H1 (cell line): ENCODE data around the gene HM13. TPM values are rescaled to one million over a fixed set of nuclear protein-coding genes. Genes with fewer than 3 reads are reported as not detected.

Source experiments
- CTCF ChIA-PET: fragments of 300-600 bp; sonication (Branson Sonifier 250); formaldehyde crosslinking; loops from one replicate; lab custom pipeline; 2021; ENCODE audit not compliant: partially characterized antibody; lab: Charles Lee
- POLR2A ChIA-PET: fragments of 300-600 bp; sonication (Branson Sonifier 250); formaldehyde crosslinking; loops from one replicate; lab custom pipeline; 2021; ENCODE audit warnings: inconsistent platforms; ENCODE audit not compliant: partially characterized antibody; lab: Charles Lee
- DNase-seq, 2 experiments: peaks; one replicate each; pipeline versions ENCODE4 v3.0.0 to v3.0.0-alpha.2; 2010 to 2022; ENCODE audit warnings: low spot score in 2 of 2, low read depth in 1 of 2, mixed read lengths in 1 of 2
- FAIRE-seq: peaks from 2 replicates; lab custom pipeline; 2011; peaks lifted over from hg19 to GRCh38; lab: Jason Lieb, UNC
- H2AFZ ChIP-seq: 2 replicates; pipeline ENCODE4 v1.8.1; 2012; ENCODE audit warnings: low read length, inconsistent platforms
- H2AK5ac ChIP-seq: 2 replicates; pipeline ENCODE4 v1.6.1; 2013; ENCODE audit warnings: low read depth, low read length
- H2BK120ac ChIP-seq: replicated peaks from 2 replicates; pipeline ENCODE3; 2013; ENCODE audit warnings: low read depth, low read length, inconsistent platforms
- H2BK12ac ChIP-seq: 2 replicates; pipeline ENCODE4 v1.6.1; 2013; ENCODE audit warnings: low read depth, low read length
- H2BK15ac ChIP-seq: 2 replicates; pipeline ENCODE4 v1.6.1; 2013; ENCODE audit warnings: low read length
- H2BK20ac ChIP-seq: 2 replicates; pipeline ENCODE4 v1.6.1; 2013; ENCODE audit warnings: low read length
- H2BK5ac ChIP-seq: 2 replicates; pipeline ENCODE4 v1.6.1; 2013; ENCODE audit warnings: low read depth, low read length
- H3K14ac ChIP-seq: 2 replicates; pipeline ENCODE4 v1.6.1; 2013; ENCODE audit warnings: inconsistent platforms; ENCODE audit not compliant: insufficient read length
- H3K18ac ChIP-seq: 2 replicates; pipeline ENCODE4 v1.6.1; 2013; ENCODE audit warnings: low read length; ENCODE audit errors: extremely low read depth
- H3K23ac ChIP-seq: 2 replicates; pipeline ENCODE4 v1.6.1; 2013; ENCODE audit warnings: inconsistent platforms; ENCODE audit not compliant: insufficient read length
- H3K23me2 ChIP-seq: 2 replicates; pipeline ENCODE4 v1.6.1; 2013; ENCODE audit warnings: low read depth, low read length
- H3K27ac ChIP-seq: 2 replicates; pipeline ENCODE4 v1.6.1; 2011; ENCODE audit warnings: low read depth, low read length, inconsistent platforms
- H3K27me3 ChIP-seq, 4 experiments: replicated peaks in 1 of 4; 1 replicate in 1 of 4; 2 replicates in 3 of 4; pipeline versions ENCODE4 v1.6.1 to v1.8.1; 2011 to 2013; ENCODE audit warnings: low read length in 3 of 4, mild to moderate bottlenecking in 3 of 4, inconsistent platforms in 2 of 4, mixed read lengths in 2 of 4, moderate library complexity in 1 of 4; ENCODE audit not compliant: control insufficient read depth in 3 of 4, insufficient read depth in 3 of 4; ENCODE audit errors: extremely low read depth in 1 of 4
- H3K36me3 ChIP-seq, 4 experiments: 2 replicates each; pipeline versions ENCODE4 v1.6.1 to v1.8.1; 2011 to 2013; ENCODE audit warnings: mild to moderate bottlenecking in 4 of 4, low read length in 3 of 4, moderate library complexity in 2 of 4, control low read depth in 1 of 4, inconsistent platforms in 1 of 4; ENCODE audit not compliant: insufficient read depth in 4 of 4, control insufficient read depth in 2 of 4
- H3K4ac ChIP-seq: replicated peaks from 2 replicates; pipeline ENCODE3; 2013; ENCODE audit warnings: low read length, low read depth, mixed read lengths, inconsistent platforms; ENCODE audit not compliant: insufficient read length
- H3K4me1 ChIP-seq, 4 experiments: replicated peaks in 1 of 4; 1 replicate in 1 of 4; 2 replicates in 3 of 4; pipeline versions ENCODE4 v1.6.1 to v1.8.1; 2011 to 2013; ENCODE audit warnings: low read length in 3 of 4, inconsistent platforms in 2 of 4, mixed read lengths in 1 of 4; ENCODE audit not compliant: insufficient read depth in 4 of 4, control insufficient read depth in 3 of 4
- H3K4me2 ChIP-seq, 2 experiments: 2 replicates each; pipeline versions ENCODE4 v1.6.1 to v1.8.1; 2011 to 2013; ENCODE audit warnings: low read depth in 2 of 2, low read length in 2 of 2, control low read depth in 1 of 2, inconsistent platforms in 1 of 2, mild to moderate bottlenecking in 1 of 2; ENCODE audit not compliant: insufficient read depth in 1 of 2
- H3K4me3 ChIP-seq, 4 experiments: fragments of 200-600, 300-600 bp in 1 of 4; sonication (generic), shearing (Covaris generic), sonication (Bioruptor Twin) in 1 of 4; 2 replicates each; pipeline versions ENCODE4 v1.5.1 to v1.8.1; 2011 to 2016; ENCODE audit warnings: low read length in 4 of 4, low read depth in 3 of 4, control low read depth in 2 of 4, inconsistent platforms in 2 of 4, mild to moderate bottlenecking in 2 of 4, mixed read lengths in 1 of 4, moderate library complexity in 1 of 4; ENCODE audit not compliant: insufficient read depth in 2 of 4; ENCODE audit errors: extremely low read depth in 1 of 4
- H3K56ac ChIP-seq: replicated peaks from 2 replicates; pipeline ENCODE3; 2013; ENCODE audit warnings: low read depth, mild to moderate bottlenecking, mixed read lengths, low read length, inconsistent platforms; ENCODE audit not compliant: insufficient read length
- H3K79me1 ChIP-seq: 2 replicates; pipeline ENCODE4 v1.6.1; 2013; ENCODE audit warnings: low read depth, low read length, control low read depth
- H3K79me2 ChIP-seq, 2 experiments: 2 replicates each; pipeline versions ENCODE4 v1.6.1 to v1.8.1; 2012 to 2013; ENCODE audit warnings: low read length in 2 of 2, mild to moderate bottlenecking in 2 of 2, inconsistent platforms in 1 of 2; ENCODE audit not compliant: insufficient read depth in 2 of 2, control insufficient read depth in 1 of 2
- H3K9ac ChIP-seq, 4 experiments: replicated peaks in 1 of 4; 1 replicate in 1 of 4; 2 replicates in 3 of 4; pipeline versions ENCODE4 v1.6.1 to v1.8.1; 2011 to 2013; ENCODE audit warnings: low read depth in 3 of 4, low read length in 3 of 4, control low read depth in 2 of 4, mild to moderate bottlenecking in 2 of 4, moderate library complexity in 2 of 4, inconsistent platforms in 1 of 4; ENCODE audit errors: extremely low read depth in 1 of 4
- H3K9me3 ChIP-seq, 2 experiments: 2 replicates each; pipeline versions ENCODE4 v1.6.1 to v1.8.1; 2012 to 2013; ENCODE audit warnings: mild to moderate bottlenecking in 2 of 2, moderate library complexity in 2 of 2, control low read depth in 1 of 2, inconsistent platforms in 1 of 2, low read depth in 1 of 2, low read length in 1 of 2, mixed read lengths in 1 of 2; ENCODE audit not compliant: insufficient read depth in 2 of 2
- H4K20me1 ChIP-seq, 2 experiments: replicated peaks in 1 of 2; 2 replicates each; pipeline versions ENCODE3 to v1.8.1; 2011 to 2013; ENCODE audit warnings: inconsistent platforms in 2 of 2, low read length in 2 of 2, mild to moderate bottlenecking in 1 of 2; ENCODE audit not compliant: insufficient read depth in 2 of 2, control insufficient read depth in 1 of 2
- H4K5ac ChIP-seq: 2 replicates; pipeline ENCODE4 v1.6.1; 2013; ENCODE audit warnings: low read length, low read depth, mixed read lengths, inconsistent platforms; ENCODE audit not compliant: insufficient read length
- H4K8ac ChIP-seq: 2 replicates; pipeline ENCODE4 v1.8.0; 2013; ENCODE audit warnings: mild to moderate bottlenecking, moderate library complexity, low read length, inconsistent platforms; ENCODE audit not compliant: insufficient read depth; ENCODE audit errors: extremely low read depth
- H4K91ac ChIP-seq: replicated peaks from 2 replicates; pipeline ENCODE3; 2013; ENCODE audit warnings: low read length, mixed read lengths, inconsistent platforms; ENCODE audit not compliant: insufficient read length
- ASH2L ChIP-seq: fragments of 200-600, 300-600 bp; sonication (generic); IDR thresholded peaks from one replicate; pipeline ENCODE4 v1.7.1; 2017; ENCODE audit warnings: low read length
- ATF2 ChIP-seq: IDR thresholded peaks from 2 replicates; pipeline ENCODE4 v1.6.1; 2012; ENCODE audit warnings: low read length, inconsistent platforms
- CHD1 ChIP-seq: IDR thresholded peaks from 2 replicates; pipeline ENCODE4 v1.6.1; 2012; ENCODE audit warnings: low read depth, low read length, improper control_type of control experiment
- E2F6 ChIP-seq: IDR thresholded peaks from 2 replicates; pipeline ENCODE4 v1.6.1; 2012; ENCODE audit warnings: inconsistent platforms
- EP300 ChIP-seq, 2 experiments: IDR thresholded peaks; 1 replicate in 1 of 2; 2 replicates in 1 of 2; pipeline ENCODE4 v1.6.1; 2011 to 2012; ENCODE audit warnings: low read depth in 2 of 2, low read length in 2 of 2, mild to moderate bottlenecking in 2 of 2, borderline replicate concordance in 1 of 2, inconsistent platforms in 1 of 2, moderate library complexity in 1 of 2
- KDM5A ChIP-seq: fragments of 200-600 bp; IDR thresholded peaks from 2 replicates; pipeline ENCODE4 v1.7.1; 2012; ENCODE audit warnings: mild to moderate bottlenecking, low read length, inconsistent platforms, mixed read lengths
- POU5F1 ChIP-seq: IDR thresholded peaks from 2 replicates; pipeline ENCODE4 v1.6.1; 2011; ENCODE audit warnings: low read depth, mild to moderate bottlenecking, low read length, moderate library complexity
- RBBP5 ChIP-seq: IDR thresholded peaks from 2 replicates; pipeline ENCODE4 v1.7.1; 2012; ENCODE audit warnings: low read depth, mild to moderate bottlenecking, inconsistent platforms, low read length, moderate library complexity, borderline replicate concordance
- RFX5 ChIP-seq: IDR thresholded peaks from 2 replicates; pipeline ENCODE4 v1.6.1; 2011; ENCODE audit warnings: low read depth, low read length, improper control_type of control experiment, borderline replicate concordance
- SRF ChIP-seq: IDR thresholded peaks from 2 replicates; pipeline ENCODE4 v1.6.1; 2011; ENCODE audit warnings: mild to moderate bottlenecking, low read depth, low read length, moderate library complexity
- TBP ChIP-seq: IDR thresholded peaks from 2 replicates; pipeline ENCODE4 v1.6.1; 2011; ENCODE audit warnings: low read depth, low read length, improper control_type of control experiment
- WGBS, 2 experiments: shearing (Covaris generic) in 1 of 2; methylation state at CpG; one replicate each; pipeline versions ENCODE4 v1.1.6 to v1.1.7; 2013 to 2015; ENCODE audit warnings: low lambda C conversion rate in 2 of 2, mixed read lengths in 2 of 2, inconsistent platforms in 1 of 2, low coverage in 1 of 2, missing lambda C conversion rate in 1 of 2; ENCODE audit not compliant: insufficient replicate concordance in 2 of 2, insufficient coverage in 1 of 2, insufficient read length in 1 of 2; ENCODE audit errors: extremely low coverage in 1 of 2, missing lambda C conversion rate in 1 of 2; 5-methylcytosine and 5-hydroxymethylcytosine counted together
- polyA plus RNA-seq, 7 experiments: library from polyadenylated mRNA; depleted of rRNA in 3 of 7; stranded (reverse) in 5 of 7; unstranded in 2 of 7; fragments of >200 nt in 5 of 7; fragments of 200-250 nt in 2 of 7; gene quantifications; 1 replicate in 5 of 7; 2 replicates in 1 of 7; 4 replicates in 1 of 7; pipeline versions ENCODE4 v1.2.1 to v1.2.3, GENCODE V29; 2011 to 2013; ENCODE audit warnings: missing spikeins in 2 of 7, mixed read lengths in 2 of 7
- total RNA-seq: library from RNA; stranded (reverse); fragmentation: NEBNext Ultra II Directional; extraction: Animal tissue kit (Norgen Biotek cat#: 25700); gene quantifications from 2 replicates; pipeline ENCODE4 v1.2.1, GENCODE V29; 2021

Gene HM13
- total and polyA plus RNA-seq, 2 of the 8 experiments (the other 6 are each of a cell fraction or from before 2014, with no cell fraction given), result 118 to 183 TPM

GRCh38 chr20:31474758-31475427 is 39.3 kb upstream of the HM13 start, which contains the start of the genes DEFB124 and REM1:
Gene DEFB124 (minus strand): TSS chr20:31475127. CDS start chr20:31473013, 2,114 bp downstream.
Gene REM1 (plus strand): TSS chr20:31475288. CDS start chr20:31476446, 1,158 bp downstream.
- Histone ChIP-seq H4K5ac (no peak within 1 kb of the TSS), H2BK5ac (no peak within 1 kb of the TSS), H3K14ac (no peak within 1 kb of the TSS), H3K79me2 (no peaks in the 10 kb centered on the region), H4K91ac (no peak within 1 kb of the TSS), H3K27ac (no peak within 1 kb of the TSS), H3K23ac (no peak within 1 kb of the TSS), H3K18ac (no peak within 1 kb of the TSS), H2AFZ (no peak within 1 kb of the TSS), H3K9ac (no peak within 1 kb of the TSS), H3K27me3 (no peaks in the 10 kb centered on the region), H3K23me2 (no peaks in the 10 kb centered on the region), H4K8ac (no peak within 1 kb of the TSS; the same call in 1 of the 2 replicates), H2BK12ac (no peak within 1 kb of the TSS), H2BK15ac (no peak within 1 kb of the TSS), H3K9me3 (peaks cover 61 to 73% of the 10 kb centered on the region in 2 experiments), H3K56ac (no peak within 1 kb of the TSS), H3K4me3 (peak within 1 kb of the TSS in 1 of 4 experiments; percentile 31; a peak in 3 of 8 replicates), H2BK20ac (no peak within 1 kb of the TSS), H3K4ac (no peak within 1 kb of the TSS), H3K79me1 (no peaks in the 10 kb centered on the region), H3K4me1 (no peaks in the 10 kb centered on the region), H2BK120ac (no peak within 1 kb of the TSS), H3K4me2 (no peak within 1 kb of the TSS; a peak in 2 of 4 replicates), H2AK5ac (no peak within 1 kb of the TSS), H4K20me1 (no peaks in the 10 kb centered on the region), H3K36me3 (no peaks in the 10 kb centered on the region)
- POLR2A ChIA-PET, result no interaction called here
- no peak for DNase-seq
- 83% methylated on average over 27 of the region's 33 CpGs; no CpG with 5 or more reads in 1 of the 2 experiments for WGBS, 2 experiments
- no peak for FAIRE-seq
- CTCF ChIA-PET, result interaction anchor here (0.7 to 1.8 kb wide), 3 partner anchors 14 to 28 kb away, joined by 4 to 9 read pairs (median 5); no protein-coding TSS in a partner anchor
- TF ChIP-seq CHD1, result no peak
- no peak for TF ChIP-seq RBBP5
- TF ChIP-seq EP300 (IDR thresholded peaks at IDR 0.05; ENCODE audit: borderline replicate concordance in 1 of 2, low read depth in 2 of 2, low read length in 2 of 2), result no peak
- TF ChIP-seq ATF2, result no peak
- TF ChIP-seq POU5F1, result no peak
- TF ChIP-seq KDM5A, result no peak
- TF ChIP-seq SRF, result no peak
- TF ChIP-seq RFX5, result no peak
- TF ChIP-seq TBP, result no peak
- no peak for TF ChIP-seq E2F6
- no peak for TF ChIP-seq ASH2L
